Measurements from ENCODE around the gene CYP3A7. TPM values are rescaled to one million over a fixed set of nuclear protein-coding genes. Genes with fewer than 3 reads are reported as not detected.
A peak's percentile ranks its signal among the peaks of the same experiment; 100 is the strongest.
"Not testable (repeated sequence)": the region's sequence is repeated elsewhere in the genome, so short reads cannot be mapped to it uniquely, and the experiment has no call there.

CYP3A7 gene
- total RNA-seq, 4 donors from 2014 or later: not detected

DNA sequence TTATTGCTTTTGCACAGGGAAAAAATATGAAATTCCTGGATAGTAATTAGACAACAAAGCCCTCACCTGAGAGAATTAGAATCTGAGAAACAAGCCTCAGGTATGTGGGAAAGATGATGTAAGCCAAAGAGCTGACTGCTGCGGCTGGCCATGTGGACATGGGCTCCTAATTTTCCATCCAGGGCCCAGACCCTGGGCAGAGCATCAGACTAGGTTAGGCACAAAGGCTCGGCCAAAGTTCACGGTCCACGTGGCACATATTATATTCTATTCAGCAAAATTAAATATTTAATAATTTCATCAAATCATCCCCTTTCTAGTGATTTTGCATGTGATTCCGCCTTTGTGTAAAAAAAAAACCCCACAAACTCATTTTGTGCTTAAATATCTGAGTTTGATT lies 43.9 kb upstream of the CYP3A7 start:
- Histone ChIP-seq H3K27ac (no peak overlapping the region), H3K4me1 (peaks cover 0 to 20% (median 0%) of the 10 kb centered on the region in 3 donors), H3K27me3 (no peaks in the 10 kb centered on the region), H3K4me3 (no peak overlapping the region), H3K9me3 (no peaks in the 10 kb centered on the region), H3K36me3 (no peaks in the 10 kb centered on the region)
- intact Hi-C loops (cut with DNase I): no loop called here
- no peak for DNase-seq
- WGBS, 2 donors: 77 to 83% methylated on average over 5 of the region's 5 CpGs
- no peak for TF ChIP-seq POLR2A (IDR thresholded peaks at IDR 0.05)
- TF ChIP-seq CTCF (IDR thresholded peaks at IDR 0.05): no peak

GRCh38 chr7:99773395-99773794 lies 38.4 kb upstream of the CYP3A7 start:
- H3K36me3 ChIP-seq; intact Hi-C loops (cut with DNase I); H3K4me3 ChIP-seq; H3K4me1 ChIP-seq; H3K27me3 ChIP-seq; DNase-seq; H3K9me3 ChIP-seq: not testable (repeated sequence)
- WGBS, 2 donors: 83 to 85% methylated on average over 1 of the region's 1 CpG
- H3K27ac ChIP-seq: peak overlapping the region in 3 of 4 donors; percentile 14 to 47 (median 45)

GRCh38 chr7:99772565-99772964 lies 37.6 kb upstream of the CYP3A7 start:
- DNase-seq: no peak
- TF ChIP-seq POLR2A (IDR thresholded peaks at IDR 0.05) (no peak), CTCF (IDR thresholded peaks at IDR 0.05) (no peak)
- WGBS, 2 donors: 67 to 71% methylated on average over 1 of the region's 1 CpG

GRCh38 chr7:99769494-99769893 lies 34.5 kb upstream of the CYP3A7 start:
- H3K4me1 ChIP-seq; H3K27me3 ChIP-seq; H3K4me3 ChIP-seq; H3K36me3 ChIP-seq; H3K9me3 ChIP-seq; DNase-seq; intact Hi-C loops (cut with DNase I); H3K27ac ChIP-seq: not testable (repeated sequence)
- 88 to 94% methylated on average over 3 of the region's 3 CpGs for WGBS, 2 donors

More at GRCh38 chr7:99772565-99772964, 37.6 kb upstream of the CYP3A7 start:
- no peaks in the 10 kb centered on the region for H3K36me3 ChIP-seq
- no peak overlapping the region for H3K4me3 ChIP-seq
- peak overlapping the region in 2 of 4 donors; percentile 45 to 47 for H3K27ac ChIP-seq
- intact Hi-C loops (cut with DNase I): no loop called here
- H3K27me3 ChIP-seq: no peaks in the 10 kb centered on the region
- peaks cover 0 to 7% (median 0%) of the 10 kb centered on the region in 3 donors for H3K4me1 ChIP-seq
- no peaks in the 10 kb centered on the region for H3K9me3 ChIP-seq

GRCh38 chr7:99768471-99768870 lies 33.5 kb upstream of the CYP3A7 start:
- Histone ChIP-seq H3K4me3 (no peak overlapping the region), H3K36me3 (no peaks in the 10 kb centered on the region), H3K27ac (no peak overlapping the region), H3K27me3 (no peaks in the 10 kb centered on the region), H3K9me3 (no peaks in the 10 kb centered on the region), H3K4me1 (peaks cover 0 to 8% (median 0%) of the 10 kb centered on the region in 3 donors)
- WGBS, 2 donors: 82 to 83% methylated on average over 2 of the region's 2 CpGs
- intact Hi-C loops (cut with DNase I): no loop called here
- TF ChIP-seq CTCF (IDR thresholded peaks at IDR 0.05) (no peak), POLR2A (IDR thresholded peaks at IDR 0.05) (no peak)
- DNase-seq: no peak

DNA sequence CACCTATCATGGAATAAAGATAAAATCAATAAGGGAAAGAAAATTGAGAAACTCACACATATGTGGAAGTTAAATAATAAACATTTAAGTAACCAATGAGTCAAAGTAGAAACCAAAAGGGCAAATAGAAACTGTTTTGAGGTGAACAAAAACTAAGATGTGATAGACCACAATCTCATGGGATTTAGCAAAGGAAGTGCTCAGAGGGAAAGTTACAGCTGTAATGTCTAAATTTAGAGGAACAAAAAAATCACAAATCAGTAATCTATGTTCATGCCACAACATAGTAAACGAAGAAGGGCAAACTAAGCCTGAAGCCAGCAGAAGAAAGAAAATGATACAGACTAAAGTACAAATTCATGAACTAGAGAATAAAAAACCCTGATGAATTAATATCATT lies 32.7 kb upstream of the CYP3A7 start:
- Histone ChIP-seq H3K27ac (no peak overlapping the region), H3K36me3 (no peaks in the 10 kb centered on the region), H3K27me3 (no peaks in the 10 kb centered on the region), H3K9me3 (no peaks in the 10 kb centered on the region), H3K4me3 (no peak overlapping the region), H3K4me1 (peaks cover 0 to 16% (median 0%) of the 10 kb centered on the region in 3 donors)
- no peak for DNase-seq
- TF ChIP-seq CTCF (IDR thresholded peaks at IDR 0.05) (no peak), POLR2A (IDR thresholded peaks at IDR 0.05) (no peak)
- WGBS, 2 donors: 54 to 58% methylated on average over 1 of the region's 1 CpG
- intact Hi-C loops (cut with DNase I): no loop called here
